NCI-H524 (cell line): ENCODE results near the gene CAV2.
"Not testable (repeated sequence)": the region's sequence is repeated elsewhere in the genome, so short reads cannot be mapped to it uniquely, and the experiment has no call there.

ENCODE experiments used
- DNase-seq, 2 experiments: peaks; one replicate each; lab custom pipeline; 2025; lab: John Stamatoyannopoulos, UW

The CAV2 gene, protein sequence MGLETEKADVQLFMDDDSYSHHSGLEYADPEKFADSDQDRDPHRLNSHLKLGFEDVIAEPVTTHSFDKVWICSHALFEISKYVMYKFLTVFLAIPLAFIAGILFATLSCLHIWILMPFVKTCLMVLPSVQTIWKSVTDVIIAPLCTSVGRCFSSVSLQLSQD

DNA sequence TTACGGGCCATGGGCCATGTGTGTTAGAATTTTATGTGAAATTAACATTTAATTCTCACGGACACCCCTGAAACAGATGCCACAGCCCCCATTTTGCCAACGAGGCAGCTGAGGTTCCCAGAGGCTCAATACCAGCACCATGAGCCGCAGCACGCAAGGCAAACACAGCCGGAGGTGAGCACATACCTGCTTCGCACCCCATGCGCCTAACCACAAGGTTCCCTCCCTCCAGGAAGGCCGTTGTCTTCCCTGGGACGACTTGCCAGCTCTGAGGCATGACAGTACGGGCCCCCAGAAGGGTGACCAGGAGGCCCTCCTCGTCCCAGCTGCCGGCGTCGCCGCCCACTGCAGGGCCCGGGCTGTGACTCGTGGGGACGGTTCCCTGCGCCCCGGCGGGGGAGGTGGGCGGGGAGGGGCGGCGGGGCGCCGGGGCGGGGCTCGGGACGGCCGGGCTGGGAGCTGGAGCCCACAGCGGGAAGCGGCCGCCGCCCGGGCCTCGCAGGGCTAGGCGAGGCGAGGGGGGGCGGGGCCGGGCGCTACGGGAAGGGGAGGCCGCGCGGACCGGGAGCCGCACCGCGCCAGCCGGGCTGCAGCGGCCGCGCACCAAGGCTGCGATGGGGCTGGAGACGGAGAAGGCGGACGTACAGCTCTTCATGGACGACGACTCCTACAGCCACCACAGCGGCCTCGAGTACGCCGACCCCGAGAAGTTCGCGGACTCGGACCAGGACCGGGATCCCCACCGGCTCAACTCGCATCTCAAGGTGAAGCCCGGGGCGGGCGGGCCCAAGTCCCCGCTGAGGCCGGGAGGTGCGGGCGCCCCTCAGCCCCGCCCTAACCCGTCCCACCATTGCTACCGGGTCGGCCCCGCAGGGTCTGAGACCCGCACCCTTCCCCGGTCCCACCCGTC is at the start of gene CAV2:
Gene CAV2, plus strand, starts transcription at position 571 of the 910 bp plus-strand sequence. Its CDS starts 44 bp downstream, at position 615.
- peak in 1 of 2 experiments; percentile 41 for DNase-seq

DNA sequence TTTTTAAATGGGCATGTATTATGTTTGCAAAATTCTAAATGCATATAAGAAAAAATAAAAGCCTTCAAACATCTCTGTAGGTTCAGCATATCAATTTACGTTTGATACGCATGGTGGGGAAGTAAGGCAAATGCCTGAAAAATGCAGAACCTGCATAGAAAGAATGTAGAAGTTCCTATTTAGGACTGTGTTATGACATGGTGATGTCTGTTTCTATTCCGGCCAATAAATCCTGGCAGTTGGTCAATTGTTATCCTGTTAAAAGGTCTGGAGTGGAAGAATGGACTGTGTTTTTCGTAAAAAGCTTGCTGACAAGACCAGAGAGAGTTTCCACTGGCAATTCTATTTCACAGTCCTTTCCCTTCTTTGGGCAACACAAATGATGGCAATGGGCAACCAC is 49.6 kb upstream of the CAV2 start:
- DNase-seq: no peak

DNA sequence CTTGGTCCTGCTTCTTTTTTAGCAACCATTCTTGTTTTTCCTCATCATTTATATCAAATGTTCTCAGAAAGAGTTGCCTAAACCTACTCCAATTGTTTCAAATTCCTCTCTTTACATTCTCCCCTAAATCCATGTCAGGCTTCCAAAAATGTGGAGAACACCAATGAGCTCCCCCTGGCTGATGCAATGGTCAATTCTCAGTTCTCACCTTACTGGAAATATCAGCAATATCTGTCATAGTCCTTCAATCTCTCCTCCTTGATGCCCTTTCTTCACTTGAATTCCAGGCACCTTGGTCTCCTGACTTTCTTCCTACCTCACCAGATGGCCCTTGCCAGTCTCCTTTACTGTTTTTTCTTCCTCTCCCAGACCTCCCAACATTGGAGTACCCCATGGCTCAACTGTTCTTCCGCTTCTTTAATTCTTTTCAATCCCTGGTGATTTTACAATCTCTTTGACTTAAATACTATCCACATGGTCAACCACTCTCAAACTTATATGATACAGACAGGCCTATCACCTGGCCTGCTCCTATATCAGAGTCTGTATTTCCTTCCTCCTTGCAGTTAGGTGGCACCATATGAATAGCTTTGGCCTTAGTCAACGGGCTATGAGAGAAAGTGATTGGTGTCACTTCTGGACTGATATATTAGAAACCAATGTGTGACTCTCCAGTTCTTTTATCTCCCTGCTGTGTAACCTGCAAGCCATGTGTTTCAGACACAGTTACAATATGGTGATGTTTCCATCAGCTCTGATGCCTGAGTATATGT is 47.4 kb upstream of the CAV2 start:
- DNase-seq: no peak

DNA sequence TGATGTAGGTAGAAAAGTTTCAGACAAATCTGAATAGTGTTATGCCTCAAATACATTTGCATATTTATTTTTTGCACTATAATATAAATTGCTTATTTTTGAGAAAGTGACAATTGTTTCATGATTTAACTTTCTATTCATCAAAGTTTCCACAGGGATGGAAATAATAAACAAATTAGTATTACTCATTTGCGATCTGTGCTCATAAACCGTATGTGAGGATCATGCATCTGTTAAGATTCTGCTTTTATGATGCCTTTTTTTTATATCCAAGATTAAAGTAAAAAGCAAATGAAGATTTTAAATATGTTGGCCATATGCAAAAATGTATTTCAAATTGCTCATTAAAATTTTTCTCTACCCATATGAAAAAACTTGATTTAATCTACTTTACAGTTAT is 45.2 kb upstream of the CAV2 start:
- DNase-seq: no peak

DNA sequence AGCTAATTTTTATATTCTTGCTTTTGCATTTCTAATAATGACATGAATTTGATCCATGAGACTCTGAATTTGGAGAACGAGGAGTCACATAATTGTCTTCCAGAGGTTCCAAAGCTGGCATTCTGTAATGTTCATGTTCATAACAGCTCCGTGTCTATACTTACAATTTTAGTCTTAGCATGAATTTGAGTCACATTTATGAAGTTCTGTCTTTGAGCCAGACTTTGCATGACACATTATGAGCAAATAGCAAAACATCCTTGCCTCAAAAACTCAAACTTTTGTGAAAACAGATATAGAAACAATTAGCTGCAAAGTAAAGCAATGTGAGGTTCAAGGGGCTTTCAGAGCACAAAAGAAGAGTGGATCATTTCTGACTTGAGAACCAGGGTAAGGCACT is 44.5 kb upstream of the CAV2 start:
- no peak for DNase-seq

DNA sequence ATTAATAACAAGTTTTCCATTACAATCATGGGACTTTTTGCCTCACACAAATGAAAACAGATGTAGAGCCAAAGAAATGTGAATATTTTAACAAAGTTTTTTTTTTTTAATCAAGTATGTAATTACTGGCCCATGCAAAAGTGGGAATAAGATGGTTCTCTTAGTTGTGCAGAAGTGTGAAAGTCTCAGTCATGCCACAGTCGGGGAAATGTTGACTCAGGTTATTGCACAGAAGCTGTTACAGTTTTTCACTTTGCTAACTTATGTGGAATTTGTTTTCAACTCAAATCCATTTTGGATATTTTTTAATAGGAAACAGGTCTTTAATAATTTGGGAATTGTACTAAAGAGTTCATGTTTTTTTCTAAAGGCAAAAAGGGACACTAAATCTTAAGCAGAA is 44.0 kb upstream of the CAV2 start:
- no peak for DNase-seq

DNA sequence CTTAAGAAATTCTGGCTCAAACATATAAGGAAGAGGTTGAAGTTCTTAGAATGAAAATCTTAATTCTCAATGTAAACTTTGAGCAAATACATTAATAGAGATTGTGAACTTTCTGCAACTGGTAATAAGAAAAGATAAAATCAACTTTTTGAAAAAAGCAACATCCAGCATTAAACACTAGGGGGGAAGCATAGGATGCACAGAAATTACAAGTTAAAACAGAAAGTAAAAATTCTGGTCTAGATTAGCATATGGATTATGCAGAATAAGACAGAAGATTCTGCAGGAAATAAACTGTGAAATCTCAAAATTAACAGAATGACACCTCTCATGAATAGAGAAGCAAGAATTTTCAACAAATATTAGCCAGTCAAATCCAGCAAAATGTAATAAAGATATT is 38.0 kb upstream of the CAV2 start:
- DNase-seq: no peak

DNA sequence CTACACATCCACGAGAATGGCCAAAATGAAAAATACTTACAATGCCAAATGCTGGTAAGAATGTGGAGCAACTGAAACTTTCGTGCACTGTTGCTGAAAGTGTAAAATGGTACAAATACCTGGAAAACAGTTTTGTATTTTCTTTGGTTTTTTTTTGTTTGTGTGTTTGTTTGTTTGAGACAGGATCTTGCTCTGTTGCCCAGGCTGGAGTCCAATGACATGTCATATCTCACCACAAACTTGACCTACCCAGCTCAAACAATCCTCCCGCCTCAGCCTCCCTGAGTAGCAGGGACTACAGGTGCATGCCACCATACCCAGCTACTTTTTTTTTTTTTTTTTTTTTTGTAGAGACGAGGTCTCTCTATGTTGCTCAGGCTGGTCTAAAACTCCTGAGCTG is 35.6 kb upstream of the CAV2 start:
- no peak for DNase-seq

DNA sequence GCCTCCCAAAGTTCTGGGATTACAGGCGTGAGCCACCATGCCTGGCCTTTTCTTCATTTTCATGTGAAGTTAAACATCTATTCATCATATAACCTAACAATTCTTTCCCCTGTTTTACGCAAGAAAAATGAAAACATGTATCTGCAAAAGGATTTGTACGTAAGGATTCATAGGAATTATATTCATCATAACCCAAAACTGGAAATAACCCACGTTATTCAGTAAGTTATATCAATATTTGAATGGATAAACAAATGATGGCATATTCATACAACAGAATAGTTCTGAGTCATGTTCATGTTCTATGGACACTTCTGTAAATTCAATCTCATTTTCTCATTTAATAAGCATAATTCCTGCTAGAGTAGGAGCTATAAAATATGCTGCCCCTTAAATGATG is 35.2 kb upstream of the CAV2 start:
- no peak for DNase-seq

DNA sequence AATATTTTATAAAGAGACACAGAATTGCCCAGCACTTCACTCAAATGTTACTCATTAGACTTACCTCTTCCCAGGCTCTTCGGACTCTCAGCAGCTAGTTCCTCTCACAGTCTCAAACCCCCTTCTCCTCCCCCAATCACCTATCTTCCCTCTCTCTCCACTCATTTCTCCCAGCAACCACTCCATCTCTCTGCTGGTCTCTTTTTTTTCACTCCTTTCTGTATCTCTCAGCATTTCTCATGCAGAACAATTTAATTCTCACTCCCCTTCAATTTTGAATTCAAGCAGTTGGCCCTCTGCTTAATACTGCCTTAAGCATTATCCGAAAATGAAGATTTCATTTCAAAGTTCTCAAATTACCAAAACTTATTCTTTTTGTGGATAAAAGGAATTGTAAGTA is 34.4 kb upstream of the CAV2 start:
- DNase-seq: no peak

DNA sequence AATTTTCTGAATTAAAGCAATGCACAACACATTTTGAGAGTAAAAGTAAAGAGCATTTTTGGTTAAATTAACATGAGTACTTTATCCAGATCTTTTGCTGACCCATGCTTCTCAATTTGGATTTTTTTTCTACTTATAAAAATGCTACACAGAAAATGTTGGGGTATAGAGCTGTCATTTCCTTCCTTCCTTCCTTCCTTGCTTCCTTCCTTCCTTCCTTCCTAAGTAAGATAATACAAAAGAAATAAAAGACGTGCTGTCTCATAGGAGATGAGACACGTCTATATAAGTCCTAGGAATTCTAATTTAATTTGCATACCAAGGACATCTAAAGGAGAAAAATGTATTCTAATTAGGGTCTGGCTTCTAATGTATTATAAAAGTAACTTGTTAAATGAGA is 31.0 kb upstream of the CAV2 start:
- no peak for DNase-seq

DNA sequence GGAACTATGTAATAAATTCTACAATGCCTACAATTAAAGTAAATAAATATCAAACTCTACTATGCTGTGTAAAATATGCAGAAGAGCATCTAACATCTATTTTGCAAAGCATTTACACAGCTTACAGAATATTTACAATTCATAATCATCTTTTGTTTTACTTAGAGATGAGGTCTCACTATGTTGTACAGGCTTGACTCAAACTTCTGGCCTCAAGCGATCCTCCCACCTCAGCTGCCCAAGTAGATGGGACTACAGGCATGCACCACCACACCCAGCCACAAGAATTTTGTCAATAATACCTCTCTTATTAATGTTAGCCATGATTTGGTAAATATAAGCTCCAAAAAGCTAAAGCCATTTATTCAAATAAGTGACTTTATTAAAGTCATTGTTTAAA is 21.9 kb upstream of the CAV2 start:
- DNase-seq: no peak

DNA sequence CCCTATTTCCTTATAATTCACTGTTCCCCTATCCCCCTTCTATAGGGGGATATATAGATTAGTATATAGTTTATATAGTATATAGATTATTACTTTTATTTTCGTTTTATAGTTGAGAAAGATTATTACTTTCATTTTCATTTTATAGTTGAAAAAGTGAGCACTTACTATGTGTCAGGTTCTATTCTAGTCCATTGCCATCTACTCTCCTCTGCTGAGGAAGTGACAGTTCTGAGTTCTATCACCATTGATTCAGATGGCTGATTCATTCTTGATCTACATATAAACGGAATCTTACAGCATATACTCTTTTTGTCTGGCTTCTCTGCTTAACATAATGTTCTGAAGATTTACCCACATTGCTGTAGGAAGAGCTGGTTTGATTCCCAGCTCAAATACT is 20.7 kb upstream of the CAV2 start:
- DNase-seq: no peak

DNA sequence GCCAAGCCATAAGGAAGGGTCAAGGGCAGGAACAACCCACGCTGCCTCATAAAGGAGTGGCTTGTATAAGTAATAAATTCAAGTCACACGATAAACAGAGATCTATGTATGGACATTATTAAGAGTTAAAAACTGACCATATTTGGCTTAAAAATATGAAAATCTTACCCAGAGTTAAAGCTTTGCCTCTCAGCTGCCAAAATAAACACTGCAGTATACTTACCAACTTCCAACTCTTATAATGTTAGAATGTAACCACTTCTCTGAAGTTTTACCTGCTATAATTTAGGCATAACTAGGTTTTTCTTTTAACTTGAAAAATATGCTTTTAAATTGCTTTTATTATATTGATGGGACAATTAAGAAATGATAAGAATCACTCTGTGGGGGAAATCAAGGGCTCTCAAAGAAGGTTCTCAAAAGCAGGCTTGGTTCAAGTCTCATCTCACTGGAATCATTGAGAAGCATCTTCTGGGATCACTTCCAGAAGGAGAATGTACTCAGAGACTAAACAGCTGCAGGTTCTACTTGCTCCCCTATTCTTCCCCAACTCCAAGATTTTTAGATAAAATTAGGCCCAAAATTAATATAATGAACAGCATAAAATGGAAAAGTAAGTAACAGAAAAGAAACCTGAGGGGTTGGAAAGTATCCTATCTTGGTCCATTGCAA is 16.1 kb upstream of the CAV2 start:
- DNase-seq: no peak

DNA sequence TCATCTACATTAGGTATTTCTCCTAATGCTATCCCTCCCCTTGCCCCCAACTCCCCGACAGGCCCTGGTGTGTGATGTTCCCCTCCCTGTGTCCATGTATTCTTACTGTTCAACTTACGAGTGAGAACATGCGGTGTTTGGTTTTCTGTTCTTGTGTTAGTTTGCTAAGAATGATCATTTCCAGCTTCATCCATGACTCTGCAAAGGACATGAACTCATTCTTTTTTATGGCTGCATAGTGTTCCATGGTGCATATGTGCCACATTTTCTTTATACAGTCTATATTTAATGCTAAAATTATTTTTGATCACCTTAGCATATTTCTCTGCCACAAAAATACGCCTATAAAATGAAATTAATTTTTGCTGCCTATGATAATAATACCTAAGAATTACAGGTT is 15.1 kb upstream of the CAV2 start:
- not testable (repeated sequence) for DNase-seq

DNA sequence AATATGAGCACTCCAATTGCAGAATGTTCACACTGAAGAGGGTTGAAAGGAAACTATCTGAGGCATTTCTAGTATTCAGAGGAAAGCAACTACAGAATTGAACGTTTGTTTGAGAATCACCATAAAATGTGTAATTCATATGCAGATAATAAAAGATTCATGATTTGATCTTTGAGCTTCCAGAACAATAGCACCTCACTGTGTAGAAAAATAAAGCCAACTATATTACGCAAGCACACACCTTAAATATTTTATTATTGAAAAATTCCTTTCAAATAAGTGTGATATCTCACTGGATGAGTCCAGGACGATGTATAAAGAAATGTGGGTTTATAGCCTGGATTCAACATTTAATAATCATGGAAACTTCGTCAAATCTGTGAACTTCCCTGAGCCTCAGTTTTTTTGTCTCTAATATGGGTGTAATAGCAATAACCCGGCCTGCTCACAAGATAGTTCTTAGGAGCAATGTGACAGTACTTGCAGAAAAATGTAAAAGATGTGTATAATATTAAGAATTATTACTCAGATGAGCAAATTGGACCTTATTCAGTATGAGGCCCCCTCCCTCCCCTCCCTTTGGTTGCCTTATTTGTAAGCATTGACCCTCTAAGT is 11.5 kb upstream of the CAV2 start:
- DNase-seq: no peak

DNA sequence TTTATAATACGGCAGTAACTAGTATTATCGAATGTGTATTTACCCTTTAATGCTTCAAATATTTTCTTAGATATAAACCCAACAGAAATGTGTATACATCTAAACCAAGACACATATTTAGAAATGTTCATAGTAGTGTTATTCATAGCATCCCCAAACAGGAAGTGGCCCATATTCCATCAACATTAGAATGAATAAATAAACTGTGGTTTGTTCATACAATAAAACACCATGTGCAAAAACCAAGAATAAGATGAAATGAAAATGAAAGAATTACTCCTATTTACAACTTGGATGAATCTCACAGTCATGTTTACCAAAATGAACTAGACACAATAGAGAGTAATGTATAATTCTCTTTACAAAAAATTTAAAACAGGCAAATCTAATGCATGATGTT is 9.2 kb upstream of the CAV2 start:
- no peak for DNase-seq

DNA sequence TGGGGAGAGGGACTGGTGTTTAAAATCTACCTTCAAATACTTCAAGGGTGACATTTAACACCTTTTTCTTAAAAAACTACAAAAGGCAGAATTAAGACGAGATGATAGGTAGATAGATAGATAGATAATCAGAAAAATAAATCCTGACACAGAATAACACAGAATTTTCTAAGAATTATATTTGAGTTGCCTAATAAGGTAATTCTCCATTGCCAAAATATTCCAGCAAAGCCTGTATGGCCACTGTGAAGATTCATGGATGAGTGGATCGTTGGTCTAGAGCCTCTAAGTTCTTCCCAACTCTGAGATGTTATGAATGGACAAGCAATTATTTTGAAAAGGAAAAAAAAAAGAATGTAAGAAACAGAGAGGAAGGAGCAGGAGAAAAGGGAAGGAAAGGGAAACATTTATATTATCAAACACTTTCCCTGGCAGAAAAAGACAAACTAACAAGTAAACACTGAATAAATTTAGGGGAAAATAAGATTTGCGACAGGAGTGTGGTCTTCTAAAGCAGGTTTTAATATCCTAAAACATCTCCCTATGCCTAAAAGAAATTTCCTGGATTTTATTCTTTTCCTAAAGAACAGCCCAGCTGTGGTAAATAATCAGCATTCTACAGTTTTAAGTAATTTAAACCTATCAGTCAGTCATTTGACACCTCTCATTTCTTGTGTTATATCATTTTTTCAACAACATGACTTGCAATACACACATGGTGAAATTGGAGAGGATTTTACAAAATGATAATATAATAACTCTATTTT is 7.5 kb upstream of the CAV2 start:
- DNase-seq: no peak

DNA sequence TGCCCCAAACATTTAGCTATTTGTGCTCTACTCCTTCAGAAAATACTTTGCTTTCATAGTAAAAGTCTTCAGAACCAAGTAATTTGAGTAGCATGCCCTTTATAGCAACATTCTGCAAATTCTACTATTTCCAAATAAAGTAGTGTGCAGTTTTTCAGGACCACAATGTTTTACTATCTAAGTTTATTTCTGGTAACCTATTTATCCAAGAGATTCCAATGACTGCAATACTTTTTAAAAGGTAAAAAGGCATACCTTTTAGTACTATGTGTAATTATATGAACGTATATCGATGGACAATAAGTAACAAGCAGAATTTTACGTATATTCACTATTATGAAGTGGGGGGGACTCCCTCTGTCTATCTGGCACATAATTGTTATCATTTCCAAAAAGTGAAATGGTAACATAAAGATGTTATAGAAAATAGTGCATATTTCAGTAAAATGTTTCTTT is 6.9 kb upstream of the CAV2 start:
- no peak for DNase-seq

DNA sequence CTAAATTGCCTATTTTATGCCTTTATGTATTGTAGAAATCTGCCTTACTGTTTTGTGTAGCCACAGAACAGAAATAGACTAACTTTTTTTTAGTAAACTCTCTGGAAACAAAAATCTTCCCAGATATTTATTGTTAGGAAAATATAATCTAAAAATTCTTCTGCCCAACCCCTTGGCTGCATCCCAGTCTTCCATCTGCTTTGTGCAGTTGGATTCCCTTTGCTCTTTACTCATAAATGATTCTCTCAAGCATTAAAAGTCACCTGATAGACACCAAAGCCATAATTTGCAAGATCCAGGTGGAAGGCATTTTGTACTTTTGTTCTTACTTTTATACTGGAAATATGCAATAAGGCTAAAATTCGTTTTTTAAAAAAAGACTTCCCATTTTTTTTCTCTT is 6.1 kb upstream of the CAV2 start:
- DNase-seq: no peak

DNA sequence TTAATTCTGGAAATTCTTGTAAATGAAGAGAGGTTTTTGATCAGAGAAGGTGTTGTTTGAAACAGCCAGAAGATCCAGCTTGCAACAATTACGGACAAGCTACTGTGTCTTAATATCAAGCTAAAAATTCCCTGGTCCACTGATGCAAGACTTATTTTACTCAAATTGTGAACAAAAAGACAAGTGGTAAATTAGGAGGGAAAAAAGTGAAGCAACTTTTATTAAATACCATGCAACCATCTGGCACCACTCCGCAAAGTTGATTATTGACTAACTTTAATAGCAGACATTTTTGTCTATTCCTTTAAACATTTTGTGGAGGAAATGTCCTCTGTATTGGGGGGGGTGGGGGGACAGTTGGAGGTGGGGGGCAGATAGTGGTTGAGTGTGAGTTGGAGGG is 5.1 kb upstream of the CAV2 start:
- no peak for DNase-seq
